Myocyte (in vitro differentiated cells): Measurements from ENCODE around the gene TMEM202. TPM values are rescaled to one million over a fixed set of nuclear protein-coding genes. Genes with fewer than 3 reads are reported as not detected.

Source experiments
- total RNA-seq: library from RNA; depleted of rRNA; stranded (reverse); fragments of >200 nt; gene quantifications from 2 replicates; pipeline ENCODE4 v1.2.3, GENCODE V29; 2014

The TMEM202 gene
- total RNA-seq, 1 donor from 2014 or later, result not detected

Other genes starting within 250 kb of the TMEM202 start
- not detected in 2 replicates for gene GRAMD2A, start 200.5 kb upstream of the TMEM202 start, total RNA-seq
- 2,359 and 2,583 TPM in 2 replicates for gene PKM, start 167.1 kb upstream of the TMEM202 start, total RNA-seq
- gene PARP6, start 125.8 kb upstream of the TMEM202 start, total RNA-seq, result 53.1 and 61.4 TPM in 2 replicates
- gene CELF6, start 78.1 kb upstream of the TMEM202 start, total RNA-seq, result 1.0 and 2.4 TPM in 2 replicates
- gene HEXA, start 22.3 kb upstream of the TMEM202 start, total RNA-seq, result 153 and 159 TPM in 2 replicates
- 32.6 and 40.4 TPM in 2 replicates for gene ARIH1, start 76.0 kb downstream of the TMEM202 start, total RNA-seq